Melanocyte of skin (primary cell): ENCODE measurements around the gene TEAD1. TPM values are rescaled to one million over a fixed set of nuclear protein-coding genes. Genes with fewer than 3 reads are reported as not detected.

ENCODE experiments used
- small RNA-seq, 2 donors: library from RNA; depleted of rRNA; stranded (forward); fragments of <200 nt; gene quantifications; one replicate each; pipeline ENCODE3, GENCODE V24; 2012
- total RNA-seq, 2 donors: library from RNA; depleted of rRNA; stranded (reverse); fragments of >200 nt; gene quantifications; 2 replicates each; pipeline ENCODE4 v1.2.3, GENCODE V29; 2012

Gene TEAD1
- total RNA-seq = 100 to 1,000 TPM; 110 to 171 TPM

DNA sequence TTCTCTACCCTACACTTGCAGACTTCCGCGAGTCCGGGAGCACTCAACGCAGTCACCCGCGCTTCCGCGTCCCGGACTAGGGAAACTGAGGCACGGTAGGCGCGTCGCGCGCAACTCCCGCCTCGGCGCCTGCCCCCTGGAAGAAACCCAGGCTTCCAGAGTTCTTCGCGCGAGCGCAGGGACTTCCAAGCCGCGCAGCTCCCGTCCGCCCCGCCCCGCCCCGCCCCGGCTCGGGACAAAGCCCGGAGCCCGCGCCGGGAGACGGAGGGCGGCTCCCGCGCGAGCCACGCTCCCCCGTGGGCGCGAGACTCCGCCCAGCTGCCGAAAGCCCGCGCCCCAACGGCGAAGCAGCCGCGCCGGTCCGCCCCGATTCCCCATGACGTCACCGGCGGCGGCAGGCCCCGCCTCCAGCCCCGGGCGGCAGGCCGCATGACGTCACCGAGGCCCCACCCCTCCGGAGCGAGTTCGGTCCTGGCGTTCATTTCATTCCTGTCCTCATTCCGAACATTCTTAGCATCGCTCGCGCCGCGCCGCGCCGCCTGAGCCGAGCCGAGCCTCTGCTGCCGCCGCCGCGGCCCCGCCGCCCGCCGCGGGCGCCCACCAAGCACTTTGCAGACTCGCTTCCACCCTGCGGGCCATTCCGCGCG, at the start of gene TEAD1:
TSS of gene TEAD1 (plus strand) at position 498 of the 647 bp plus-strand sequence.

Small RNA genes within 50 kb of the gene (small RNA-seq; reads per million reads assigned to genes)
- gene RF00424 = 0 reads per million in 2 donors
